ENCODE data around the gene CCND2. TPM values are rescaled to one million over a fixed set of nuclear protein-coding genes. Genes with fewer than 3 reads are reported as not detected.
A peak's percentile ranks its signal among the peaks of the same experiment; 100 is the strongest.

The CCND2 gene
- total RNA-seq, result 100 to 1,000 TPM; 389 to 401 TPM

DNA sequence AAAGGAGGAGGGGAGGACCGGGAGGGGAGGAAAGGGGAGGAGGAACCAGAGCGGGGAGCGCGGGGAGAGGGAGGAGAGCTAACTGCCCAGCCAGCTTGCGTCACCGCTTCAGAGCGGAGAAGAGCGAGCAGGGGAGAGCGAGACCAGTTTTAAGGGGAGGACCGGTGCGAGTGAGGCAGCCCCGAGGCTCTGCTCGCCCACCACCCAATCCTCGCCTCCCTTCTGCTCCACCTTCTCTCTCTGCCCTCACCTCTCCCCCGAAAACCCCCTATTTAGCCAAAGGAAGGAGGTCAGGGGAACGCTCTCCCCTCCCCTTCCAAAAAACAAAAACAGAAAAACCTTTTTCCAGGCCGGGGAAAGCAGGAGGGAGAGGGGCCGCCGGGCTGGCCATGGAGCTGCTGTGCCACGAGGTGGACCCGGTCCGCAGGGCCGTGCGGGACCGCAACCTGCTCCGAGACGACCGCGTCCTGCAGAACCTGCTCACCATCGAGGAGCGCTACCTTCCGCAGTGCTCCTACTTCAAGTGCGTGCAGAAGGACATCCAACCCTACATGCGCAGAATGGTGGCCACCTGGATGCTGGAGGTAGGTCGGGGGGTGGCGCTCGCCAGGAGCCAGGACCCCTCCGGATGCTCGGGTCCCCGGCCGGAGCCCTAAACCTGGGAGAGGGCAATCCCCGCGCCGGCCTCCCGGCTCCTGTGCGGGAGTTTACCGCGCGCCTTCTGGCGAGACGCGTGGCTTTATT lies at the start of gene CCND2:
Gene CCND2, plus strand, starts transcription at position 111 of the 744 bp plus-strand sequence. Its CDS starts 279 bp downstream, at position 390.
- POLR2A ChIA-PET, result interaction anchor here (0.9 to 22.7 kb wide), 20 partner anchors 9 to 405 kb away, joined by 3 to 422 read pairs (median 6); partner anchors contain the start of gene PARP11
- Mint-ChIP-seq H3K27me3 (peaks cover 2% of the 10 kb centered on the region), H3K36me3 (ENCODE audit: low read depth) (peaks cover 54% of the 10 kb centered on the region), H3K4me3 (peak within 1 kb of the TSS; percentile 97), H3K27ac (peak within 1 kb of the TSS; percentile 100), H3K9me3 (no peaks in the 10 kb centered on the region), H3K4me1 (peaks cover 42% of the 10 kb centered on the region)
- DNase-seq, result peak; percentile 83
- CTCF ChIA-PET, result interaction anchor here (0.6 to 13.5 kb wide), 7 partner anchors 130 to 388 kb away, joined by 3 to 190 read pairs (median 6); no protein-coding TSS in a partner anchor

DNA sequence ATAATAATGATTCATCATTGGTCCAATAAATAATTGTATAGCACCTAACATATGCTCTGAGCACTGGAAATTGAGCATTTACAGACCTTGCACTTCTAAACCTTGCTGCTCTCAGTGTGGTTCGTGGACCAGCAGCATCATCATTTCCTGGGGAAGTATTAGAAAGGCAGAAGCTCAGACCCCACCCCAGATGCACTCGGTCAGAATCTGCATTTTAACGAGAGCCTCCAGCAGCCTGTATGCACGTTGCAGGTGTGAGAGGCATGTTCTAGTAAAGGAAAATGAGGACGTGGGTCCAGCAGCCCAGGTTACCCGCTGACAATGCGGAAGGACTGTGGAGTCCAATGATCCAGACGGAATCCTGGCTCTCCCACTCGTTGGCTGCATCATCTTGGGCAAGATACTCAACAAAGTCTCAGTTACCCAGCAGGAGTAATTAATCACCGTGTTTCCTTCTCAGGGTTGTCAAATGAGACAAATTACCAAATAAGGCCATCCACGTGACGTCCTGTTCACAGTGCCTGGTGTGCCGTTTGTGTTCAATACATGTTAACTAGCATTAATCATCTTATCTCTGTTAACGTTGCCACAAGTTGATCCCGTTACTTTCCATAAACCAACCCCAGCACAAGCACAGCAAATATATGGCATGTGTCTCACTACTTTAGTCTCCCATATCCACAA lies 49.2 kb upstream of the CCND2 start:
- CTCF ChIA-PET, result no interaction called here
- Mint-ChIP-seq H3K27me3 (peaks cover 18% of the 10 kb centered on the region), H3K27ac (no peak overlapping the region), H3K36me3 (ENCODE audit: low read depth) (peaks cover 3% of the 10 kb centered on the region), H3K9me3 (peaks cover 3% of the 10 kb centered on the region), H3K4me3 (no peak overlapping the region), H3K4me1 (peaks cover 11% of the 10 kb centered on the region)
- DNase-seq, result no peak
- POLR2A ChIA-PET, result no interaction called here

DNA sequence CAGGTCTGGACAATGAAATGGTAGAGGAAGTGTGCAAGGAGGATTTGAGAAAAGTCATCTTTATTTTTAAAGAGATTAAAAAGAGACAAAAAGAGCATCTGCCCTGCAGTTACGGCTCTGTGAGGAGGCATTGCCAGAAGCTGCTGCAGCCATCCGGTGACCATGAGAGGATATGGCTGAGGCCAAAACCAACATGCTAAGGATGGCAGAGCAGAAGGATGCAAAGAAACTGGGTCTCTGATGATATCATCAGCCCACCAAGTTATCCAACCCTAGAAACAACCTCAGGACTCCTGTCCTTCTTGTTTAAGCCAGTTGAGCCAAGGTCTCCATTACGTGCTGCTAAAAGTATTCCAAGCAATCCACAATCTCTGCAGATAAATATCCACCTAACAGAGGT lies 48.0 kb upstream of the CCND2 start:
- peaks cover 19% of the 10 kb centered on the region for H3K27me3 Mint-ChIP-seq
- ChIA-PET CTCF (interaction anchor here (1.3 kb wide), 1 partner anchor 10 kb away, joined by 3 read pairs; no protein-coding TSS in a partner anchor), POLR2A (interaction anchor here (1.0 kb wide), 1 partner anchor 46 kb away, joined by 3 read pairs; no protein-coding TSS in a partner anchor)
- H3K36me3 Mint-ChIP-seq (ENCODE audit: low read depth), result peaks cover 3% of the 10 kb centered on the region
- peaks cover 11% of the 10 kb centered on the region for H3K4me1 Mint-ChIP-seq
- H3K4me3 Mint-ChIP-seq, result no peak overlapping the region
- DNase-seq, result no peak
- no peak overlapping the region for H3K27ac Mint-ChIP-seq
- H3K9me3 Mint-ChIP-seq, result peaks cover 3% of the 10 kb centered on the region

DNA sequence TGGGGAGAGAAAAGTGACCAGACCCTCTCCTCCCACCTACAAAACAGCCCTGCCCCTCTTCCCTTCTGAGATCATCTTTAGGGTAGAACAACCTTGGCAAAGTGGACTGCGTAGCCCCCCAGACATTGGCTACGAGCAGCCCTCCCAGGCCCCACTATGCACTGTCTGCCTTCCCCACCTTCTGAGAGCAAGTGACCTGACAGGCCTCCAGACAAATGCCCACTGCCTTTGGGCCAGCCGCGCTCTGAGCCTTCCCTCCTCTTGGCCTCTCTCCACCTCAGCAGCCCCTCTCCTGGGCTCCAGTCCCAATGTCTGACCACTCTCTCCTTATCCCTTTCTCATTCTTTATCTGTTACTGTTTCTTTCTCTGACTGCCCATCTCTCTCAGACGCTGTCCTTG lies 46.5 kb upstream of the CCND2 start:
- CTCF ChIA-PET, result no interaction called here
- H3K9me3 Mint-ChIP-seq, result peaks cover 3% of the 10 kb centered on the region
- DNase-seq, result no peak
- no peak overlapping the region for H3K27ac Mint-ChIP-seq
- peaks cover 11% of the 10 kb centered on the region for H3K4me1 Mint-ChIP-seq
- H3K36me3 Mint-ChIP-seq (ENCODE audit: low read depth), result peaks cover 3% of the 10 kb centered on the region
- H3K4me3 Mint-ChIP-seq, result no peak overlapping the region
- POLR2A ChIA-PET, result no interaction called here
- H3K27me3 Mint-ChIP-seq, result peaks cover 16% of the 10 kb centered on the region

DNA sequence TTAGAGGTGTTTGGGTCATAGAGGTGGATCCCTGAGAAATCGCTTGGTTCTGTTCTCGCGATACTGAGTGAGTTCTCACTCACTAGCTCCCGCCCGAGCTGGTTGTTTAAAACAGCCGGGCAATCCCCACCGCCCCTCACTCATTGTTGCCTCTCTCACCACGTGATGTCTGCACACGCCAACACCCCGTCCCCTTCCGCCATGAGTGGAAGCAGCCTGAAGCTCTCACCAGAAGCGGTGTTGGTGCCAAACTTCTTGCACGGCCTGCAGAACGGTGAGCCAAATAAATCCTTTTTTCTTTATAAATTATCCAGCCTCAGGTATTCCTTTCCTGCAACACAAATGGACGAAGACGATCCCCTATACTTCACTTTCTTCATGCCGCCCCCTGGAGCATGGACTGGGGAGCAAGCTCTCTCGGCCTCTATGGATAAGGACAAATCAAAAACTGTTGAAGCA lies 45.4 kb upstream of the CCND2 start:
- no peak overlapping the region for H3K27ac Mint-ChIP-seq
- ChIA-PET CTCF (no interaction called here), POLR2A (no interaction called here)

DNA sequence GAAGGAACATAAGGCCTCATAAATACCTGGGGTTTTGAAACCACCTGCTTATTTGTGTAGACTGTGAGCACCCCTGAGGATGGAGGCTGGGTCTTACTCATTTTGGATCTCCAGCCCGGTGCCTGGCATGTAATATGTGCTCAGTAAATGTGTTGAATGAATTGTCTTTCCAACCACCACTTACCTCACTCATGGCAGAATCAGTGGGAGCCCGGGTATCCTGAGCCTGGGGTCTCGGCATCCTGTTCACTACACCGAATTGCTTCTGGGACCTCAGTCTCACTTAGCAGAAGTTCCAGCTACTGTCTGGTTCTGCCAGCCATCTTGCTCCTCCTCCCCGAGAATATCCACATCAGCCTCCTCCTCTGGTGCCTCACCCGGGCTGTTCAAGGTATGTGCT lies 43.0 kb upstream of the CCND2 start:
- CTCF ChIA-PET, result no interaction called here

More for the DNA sequence above, 45.4 kb upstream of the CCND2 start:
- Mint-ChIP-seq H3K9me3 (no peaks in the 10 kb centered on the region), H3K4me3 (no peak overlapping the region), H3K4me1 (peaks cover 11% of the 10 kb centered on the region), H3K27me3 (peaks cover 16% of the 10 kb centered on the region), H3K36me3 (ENCODE audit: low read depth) (no peaks in the 10 kb centered on the region)
- no peak for DNase-seq

DNA sequence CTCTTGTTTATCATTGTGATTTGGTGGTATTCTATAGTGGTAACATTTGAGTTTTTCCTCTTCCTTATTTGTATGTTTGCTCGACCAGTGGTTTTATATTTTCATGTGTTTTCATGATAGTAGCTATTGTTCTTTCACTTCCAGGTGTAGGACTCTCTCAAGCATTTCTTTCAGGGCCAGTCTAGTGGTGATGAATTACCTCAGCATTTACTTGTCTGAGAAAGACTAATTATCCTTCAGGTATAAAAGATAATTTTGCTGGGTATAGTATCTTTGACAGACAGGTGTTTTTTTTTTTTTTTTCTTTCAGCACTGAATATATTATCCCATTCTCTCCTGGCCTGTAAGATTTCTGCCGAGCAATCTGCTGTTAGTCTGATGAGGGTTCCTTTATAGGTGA lies 35.0 kb upstream of the CCND2 start:
- Mint-ChIP-seq H3K4me3 (no peak overlapping the region), H3K9me3 (peaks cover 17% of the 10 kb centered on the region), H3K36me3 (ENCODE audit: low read depth) (peaks cover 21% of the 10 kb centered on the region), H3K27ac (no peak overlapping the region), H3K27me3 (peaks cover 52% of the 10 kb centered on the region), H3K4me1 (peaks cover 11% of the 10 kb centered on the region)
- DNase-seq, result no peak
- ChIA-PET POLR2A (no interaction called here), CTCF (no interaction called here)

More for the DNA sequence above, 43.0 kb upstream of the CCND2 start:
- POLR2A ChIA-PET, result no interaction called here
- Mint-ChIP-seq H3K4me3 (no peak overlapping the region), H3K4me1 (no peaks in the 10 kb centered on the region), H3K36me3 (ENCODE audit: low read depth) (peaks cover 3% of the 10 kb centered on the region), H3K27me3 (peaks cover 31% of the 10 kb centered on the region), H3K9me3 (peaks cover 4% of the 10 kb centered on the region), H3K27ac (no peak overlapping the region)
- DNase-seq, result no peak

DNA sequence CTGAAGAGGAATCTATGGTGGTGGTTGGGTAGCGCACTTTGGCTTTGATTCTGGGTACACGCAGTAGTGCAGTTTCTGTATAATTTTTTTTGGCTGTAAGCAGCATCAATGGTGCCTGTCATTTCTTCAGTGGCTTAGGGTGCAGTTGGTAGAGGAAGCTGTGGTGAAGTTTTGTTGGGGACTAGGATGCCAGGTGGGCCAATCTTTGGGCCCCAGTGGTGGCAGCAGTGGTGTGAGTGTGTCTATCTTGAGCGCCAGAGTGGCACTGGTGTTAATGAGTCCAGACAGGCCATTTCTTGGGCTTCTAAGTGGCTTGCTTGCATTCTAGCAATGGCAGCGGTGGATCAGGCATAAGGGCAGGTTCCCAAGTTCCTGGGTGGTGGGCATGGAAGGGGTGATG lies 33.8 kb upstream of the CCND2 start:
- H3K4me1 Mint-ChIP-seq, result peaks cover 15% of the 10 kb centered on the region
- no peak overlapping the region for H3K27ac Mint-ChIP-seq
- no peak for DNase-seq
- no peak overlapping the region for H3K4me3 Mint-ChIP-seq
- peaks cover 44% of the 10 kb centered on the region for H3K27me3 Mint-ChIP-seq
- CTCF ChIA-PET, result no interaction called here
- H3K9me3 Mint-ChIP-seq, result peaks cover 17% of the 10 kb centered on the region
- H3K36me3 Mint-ChIP-seq (ENCODE audit: low read depth), result peaks cover 18% of the 10 kb centered on the region
- POLR2A ChIA-PET, result no interaction called here

DNA sequence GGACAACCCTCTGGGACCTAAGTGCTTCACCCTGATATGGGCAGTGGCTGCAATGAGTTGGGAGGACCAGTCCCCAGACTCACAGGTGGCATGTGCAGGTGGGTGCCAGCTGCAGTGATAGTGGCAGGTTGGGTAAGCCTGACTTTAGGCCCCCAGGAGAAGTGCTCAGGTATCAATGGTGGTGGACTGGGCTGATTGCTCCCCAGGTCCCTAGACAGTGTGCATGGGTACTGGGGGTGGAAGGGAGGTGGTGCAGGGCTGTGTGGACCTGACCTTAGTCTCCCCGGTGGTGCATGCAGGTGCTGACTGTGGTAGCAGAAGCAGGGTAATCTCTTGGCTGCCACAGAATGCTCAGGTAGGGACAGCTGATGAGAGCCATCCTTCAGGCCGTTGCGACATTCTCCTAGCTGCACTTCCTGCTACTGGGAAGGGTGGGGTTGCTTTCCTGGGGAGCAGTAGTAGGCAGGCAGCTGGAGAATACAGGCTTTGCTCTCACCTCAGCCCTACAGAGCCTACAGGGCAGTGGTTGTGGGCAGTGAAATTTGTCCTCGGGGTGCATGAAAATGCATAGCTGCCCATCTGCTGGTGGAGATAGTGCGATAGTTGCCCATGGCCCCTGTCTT lies 33.3 kb upstream of the CCND2 start:
- Mint-ChIP-seq H3K27me3 (peaks cover 39% of the 10 kb centered on the region), H3K36me3 (ENCODE audit: low read depth) (peaks cover 18% of the 10 kb centered on the region), H3K4me3 (no peak overlapping the region), H3K4me1 (peaks cover 15% of the 10 kb centered on the region), H3K27ac (no peak overlapping the region), H3K9me3 (peaks cover 15% of the 10 kb centered on the region)
- CTCF ChIA-PET, result no interaction called here
- DNase-seq, result no peak
- POLR2A ChIA-PET, result interaction anchor here (0.9 kb wide), 1 partner anchor 17 kb away, joined by 3 read pairs; no protein-coding TSS in a partner anchor

DNA sequence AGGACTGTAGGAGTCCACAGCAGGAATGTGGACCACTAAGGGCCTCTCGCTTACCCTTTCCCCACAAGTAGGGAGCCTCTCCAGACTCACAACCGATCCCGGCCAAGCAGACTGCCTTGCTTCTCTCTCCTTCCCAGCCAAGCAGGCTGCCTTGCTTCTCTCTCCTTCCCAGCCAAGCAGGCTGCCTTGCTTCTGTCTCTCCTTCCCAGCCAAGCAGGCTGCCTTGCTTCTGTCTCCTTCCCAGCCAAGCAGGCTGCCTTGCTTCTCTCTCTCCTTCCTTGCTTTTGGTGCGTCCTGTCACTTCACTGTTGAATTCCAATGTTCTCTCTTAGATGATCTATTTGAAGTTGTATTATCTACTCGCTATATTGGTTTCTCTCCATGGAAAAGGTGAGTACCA lies 32.6 kb upstream of the CCND2 start:
- H3K4me3 Mint-ChIP-seq, result no peak overlapping the region
- peaks cover 18% of the 10 kb centered on the region for H3K36me3 Mint-ChIP-seq (ENCODE audit: low read depth)
- H3K9me3 Mint-ChIP-seq, result peaks cover 13% of the 10 kb centered on the region
- no peak overlapping the region for H3K27ac Mint-ChIP-seq
- peaks cover 15% of the 10 kb centered on the region for H3K4me1 Mint-ChIP-seq
- DNase-seq, result no peak
- POLR2A ChIA-PET, result interaction anchor here (0.9 kb wide), 1 partner anchor 17 kb away, joined by 3 read pairs; no protein-coding TSS in a partner anchor
- peaks cover 33% of the 10 kb centered on the region for H3K27me3 Mint-ChIP-seq
- CTCF ChIA-PET, result no interaction called here

DNA sequence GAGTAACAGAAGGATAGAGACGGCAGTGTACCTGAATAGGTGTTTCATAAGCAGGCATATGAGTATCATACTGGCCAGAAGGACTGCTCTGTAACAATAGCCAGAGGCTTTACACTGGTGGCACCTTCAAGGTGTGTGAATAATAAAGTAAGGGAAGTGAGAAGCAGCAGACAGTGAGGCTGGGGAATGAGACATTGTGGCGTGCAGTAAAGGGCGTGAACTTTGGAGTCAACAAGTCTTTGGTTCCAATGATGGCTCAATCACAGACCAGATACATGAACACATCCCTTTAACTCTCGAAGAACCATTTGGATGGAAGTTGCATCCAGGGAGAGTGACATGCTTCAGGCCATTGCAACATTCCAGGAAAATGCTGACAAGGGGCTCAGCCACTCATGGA lies 32.0 kb upstream of the CCND2 start:
- ChIA-PET POLR2A (no interaction called here), CTCF (no interaction called here)
- Mint-ChIP-seq H3K4me1 (peaks cover 15% of the 10 kb centered on the region), H3K9me3 (peaks cover 13% of the 10 kb centered on the region), H3K27ac (no peak overlapping the region), H3K4me3 (no peak overlapping the region), H3K36me3 (ENCODE audit: low read depth) (peaks cover 18% of the 10 kb centered on the region), H3K27me3 (peaks cover 28% of the 10 kb centered on the region)
- no peak for DNase-seq

DNA sequence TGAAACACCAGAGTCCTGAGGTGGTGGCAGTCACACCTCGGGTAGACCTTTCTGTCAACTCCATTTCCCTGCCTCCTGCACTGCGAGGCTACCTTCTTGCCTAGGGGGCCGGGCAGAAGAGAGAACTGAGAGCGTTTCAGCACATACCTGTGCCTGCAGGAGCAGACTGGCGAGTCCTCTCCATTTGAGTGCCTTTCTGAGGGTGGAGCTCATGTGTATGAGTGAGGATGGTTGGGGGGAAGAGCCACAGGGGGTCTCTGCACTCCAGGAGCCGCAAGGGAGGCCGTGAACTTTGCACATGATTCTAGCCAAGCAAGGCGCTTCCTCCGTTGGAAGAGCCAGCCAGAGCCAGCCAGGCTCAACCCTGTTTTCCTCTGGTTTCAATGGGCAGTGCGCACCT lies 31.0 kb upstream of the CCND2 start:
- POLR2A ChIA-PET, result no interaction called here
- CTCF ChIA-PET, result no interaction called here
- no peak for DNase-seq
- Mint-ChIP-seq H3K36me3 (ENCODE audit: low read depth) (peaks cover 11% of the 10 kb centered on the region), H3K27ac (no peak overlapping the region), H3K4me1 (peaks cover 15% of the 10 kb centered on the region), H3K9me3 (peaks cover 10% of the 10 kb centered on the region), H3K4me3 (no peak overlapping the region), H3K27me3 (peaks cover 20% of the 10 kb centered on the region)

DNA sequence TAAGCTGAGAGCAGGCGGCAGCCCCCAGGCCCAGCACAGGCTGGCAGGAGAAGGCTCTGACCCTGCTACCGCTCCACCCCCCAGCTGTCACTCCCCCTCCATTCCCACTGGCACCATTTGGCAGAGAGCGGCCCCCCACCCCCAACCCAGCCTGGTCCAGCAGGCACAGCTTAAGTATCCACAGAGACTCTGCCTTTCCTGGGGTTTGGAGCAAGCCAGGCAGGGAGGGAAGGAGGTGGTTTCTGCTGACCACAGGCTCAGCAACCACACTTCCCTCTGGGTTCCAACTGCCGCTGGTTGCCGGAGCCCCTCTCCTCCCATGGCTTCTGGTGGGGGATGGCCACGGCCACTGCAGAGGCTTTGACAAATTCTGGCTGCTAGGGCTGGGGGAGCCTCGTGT lies 30.5 kb upstream of the CCND2 start:
- no peak for DNase-seq
- no peak overlapping the region for H3K27ac Mint-ChIP-seq
- H3K9me3 Mint-ChIP-seq, result peaks cover 8% of the 10 kb centered on the region
- H3K36me3 Mint-ChIP-seq (ENCODE audit: low read depth), result peaks cover 11% of the 10 kb centered on the region
- CTCF ChIA-PET, result no interaction called here
- peaks cover 22% of the 10 kb centered on the region for H3K27me3 Mint-ChIP-seq
- H3K4me1 Mint-ChIP-seq, result peaks cover 15% of the 10 kb centered on the region
- no peak overlapping the region for H3K4me3 Mint-ChIP-seq
- POLR2A ChIA-PET, result no interaction called here

Measured in activated CD4-positive, alpha-beta memory T cell treated with anti-CD3 and anti-CD28 coated beads, Interleukin-2, amount 10 ng/mL, durations not matched to agents 7 days and 5 days (primary cell).